ENCODE measurements around the gene TGDS.

GRCh38 chr13:94607939-94608338 lies 12.0 kb upstream of the TGDS start:
- TF ChIP-seq CTCF (IDR thresholded peaks at IDR 0.05): no peak
- no peak for TF ChIP-seq POLR2A (IDR thresholded peaks at IDR 0.05)
